PC-9 (cell line): ENCODE data around the gene UVRAG.

Experiments
- CTCF ChIP-seq: fragments of 200-600 bp; sonication (generic); conservative IDR thresholded peaks from 2 replicates; pipeline ENCODE4 v1.6.1; 2017; ENCODE audit warnings: mixed run types, antibody characterized with exemption, mild to moderate bottlenecking, moderate library complexity
- EZH2 ChIP-seq: fragments of 200-600 bp; sonication (generic); IDR thresholded peaks from 2 replicates; pipeline ENCODE4 v1.8.0; 2017; ENCODE audit warnings: antibody characterized with exemption, low read depth

GRCh38 chr11:76185931-76186401 is 371.0 kb downstream of the UVRAG start:
- TF ChIP-seq CTCF (no peak), EZH2 (no peak)
